NCI-H2196 treated with DMSO at 0.1 percent for 48 hours (cell line): ENCODE results near the gene DOCK7.
"Not testable (repeated sequence)": the region's sequence is repeated elsewhere in the genome, so short reads cannot be mapped to it uniquely, and the experiment has no call there.

Experiments
- DNase-seq: peaks from one replicate; lab custom pipeline; 2025; ENCODE audit not compliant: unreplicated experiment; lab: John Stamatoyannopoulos, UW

DOCK7 gene

GRCh38 chr1:62610588-62610987 lies 77.6 kb downstream of the DOCK7 start:
- not testable (repeated sequence) for DNase-seq

DNA sequence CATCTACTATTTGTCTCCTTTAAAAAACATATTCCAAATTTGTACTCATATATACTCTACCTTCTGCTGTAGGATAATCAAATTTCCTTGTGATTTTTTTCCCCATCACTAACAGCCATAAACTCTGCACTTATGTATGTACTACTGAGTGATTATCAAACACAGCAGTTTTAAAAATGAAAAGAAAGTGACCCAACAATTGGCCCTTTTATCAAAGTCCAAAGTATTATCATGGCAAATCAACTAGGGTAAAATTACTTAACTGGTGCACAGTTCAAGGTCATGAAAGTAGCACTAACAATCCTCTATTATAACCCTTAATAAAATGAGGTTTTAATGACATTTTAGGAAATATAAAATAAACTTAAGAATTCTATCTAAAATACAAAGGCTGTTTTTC lies 79.3 kb downstream of the DOCK7 start:
- no peak for DNase-seq

DNA sequence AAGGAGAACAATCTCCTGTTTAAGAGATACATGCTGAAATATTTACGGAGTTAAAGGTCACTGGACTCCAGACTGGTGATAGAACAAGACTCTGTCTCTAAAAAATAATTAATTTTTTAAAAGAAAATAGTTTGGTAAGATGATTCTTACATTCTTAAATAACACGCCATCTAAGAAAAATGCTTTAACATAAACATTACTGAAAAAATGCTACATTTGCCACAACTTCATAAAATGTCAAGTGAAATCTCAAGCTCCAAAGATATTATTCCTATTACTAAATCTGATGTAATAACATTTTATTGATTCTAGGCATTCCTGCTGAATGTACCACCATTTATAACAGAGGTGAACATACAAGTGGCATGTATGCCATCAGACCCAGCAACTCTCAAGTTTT lies 86.7 kb downstream of the DOCK7 start:
- no peak for DNase-seq

GRCh38 chr1:62599044-62599443 lies 89.1 kb downstream of the DOCK7 start:
- DNase-seq, result no peak

- no peak for DNase-seq
Observed at GRCh38 chr1:62597281-62597680, 90.9 kb downstream of the DOCK7 start, which contains the start of gene ANGPTL3. ANGPTL3 (plus strand) TSS chr1:62597520; CDS start chr1:62597567, 47 bp downstream.

- no peak for DNase-seq
Observed at GRCh38 chr1:62595647-62596046, 92.5 kb downstream of the DOCK7 start.

DNA sequence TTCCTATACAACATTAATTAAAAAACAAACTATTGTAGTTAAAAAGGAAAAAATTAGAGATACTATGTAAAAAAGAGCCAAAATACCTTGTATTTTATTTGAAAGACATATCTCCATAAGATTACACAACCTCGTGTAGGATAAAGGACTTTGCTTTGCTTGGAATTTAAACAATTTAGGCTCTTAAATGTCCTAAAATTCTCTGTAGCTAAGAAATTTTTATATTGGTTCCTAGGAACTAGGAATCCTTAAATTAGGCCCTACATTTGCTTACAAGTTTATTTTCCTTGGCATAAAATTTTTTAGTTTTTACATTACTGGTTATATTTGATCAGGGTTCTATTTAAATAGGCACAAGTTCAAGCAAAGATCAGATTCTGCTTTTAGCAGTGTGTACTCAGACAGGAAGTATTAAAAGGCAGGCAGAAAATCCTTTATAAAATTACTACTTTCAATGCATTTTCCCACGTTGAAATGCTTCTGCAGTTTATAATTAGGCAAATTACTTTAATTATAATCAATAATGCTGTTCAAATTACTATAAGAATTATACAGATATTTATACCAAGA lies 94.3 kb downstream of the DOCK7 start:
- no peak for DNase-seq

DNA sequence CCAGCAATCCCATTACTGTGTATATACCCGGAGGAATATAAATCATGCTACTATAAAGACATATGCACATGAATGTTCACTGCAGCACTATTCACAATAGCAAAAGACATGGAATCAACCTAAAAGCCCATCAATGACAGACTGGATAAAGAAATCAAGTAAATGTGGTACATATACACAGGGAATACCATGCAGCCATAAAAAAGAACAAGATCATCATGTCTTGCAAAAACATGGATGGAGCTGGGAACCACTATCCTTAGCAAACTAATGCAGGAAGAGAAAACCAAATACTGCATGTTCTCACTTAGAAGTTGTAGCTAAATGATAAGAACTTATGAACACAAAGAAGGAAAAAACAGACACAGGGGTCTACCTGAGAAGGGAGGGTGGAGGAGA lies 97.2 kb downstream of the DOCK7 start:
- no peak for DNase-seq

GRCh38 chr1:62590255-62590969 lies 97.8 kb downstream of the DOCK7 start:
- DNase-seq, result no peak

- no peak for DNase-seq
Observed at GRCh38 chr1:62589321-62589720, 98.9 kb downstream of the DOCK7 start.

DNA sequence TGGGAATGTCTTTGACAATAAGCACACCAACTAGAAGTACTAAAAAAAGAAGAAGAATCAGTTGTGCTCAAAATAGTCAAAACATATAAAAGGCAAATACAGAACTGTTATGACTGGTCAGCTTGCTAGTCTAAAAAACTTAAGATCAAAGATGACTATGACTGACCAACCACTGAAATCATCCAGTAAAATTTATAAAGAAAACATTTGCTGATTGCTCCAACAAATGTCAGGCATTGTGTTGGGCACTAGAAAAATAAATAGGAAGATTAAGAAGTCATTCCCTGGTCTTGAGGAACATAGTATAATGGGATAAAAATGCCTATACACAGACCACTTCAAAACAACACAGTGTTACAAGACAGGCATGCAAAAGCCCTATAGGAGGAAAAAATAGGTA lies 100.2 kb downstream of the DOCK7 start:
- DNase-seq, result no peak

GRCh38 chr1:62585469-62586155 lies 102.6 kb downstream of the DOCK7 start:
- DNase-seq, result no peak

GRCh38 chr1:62573675-62574074 lies 114.5 kb downstream of the DOCK7 start:
- no peak for DNase-seq

GRCh38 chr1:62572476-62572875 lies 115.7 kb downstream of the DOCK7 start:
- no peak for DNase-seq

- DNase-seq, result not testable (repeated sequence)
Observed at GRCh38 chr1:62571517-62571916, 116.7 kb downstream of the DOCK7 start.

DNA sequence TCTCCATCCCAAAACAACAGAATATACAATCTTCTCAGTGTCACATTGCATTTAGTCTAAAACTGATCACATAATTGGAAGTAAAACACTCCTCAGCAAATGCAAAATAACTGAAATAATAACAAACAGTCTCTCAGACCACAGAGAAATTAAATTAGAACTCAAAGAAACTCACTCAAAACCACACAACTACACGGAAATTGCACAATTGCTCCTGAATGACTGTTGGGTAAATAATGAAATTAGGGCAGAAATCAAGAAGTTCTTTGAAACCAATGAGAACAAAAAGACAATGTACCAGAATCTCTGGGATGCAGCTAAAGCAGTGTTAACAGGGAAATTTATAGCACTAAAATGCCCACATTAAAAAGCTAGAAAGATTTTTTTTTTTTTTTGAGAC lies 120.3 kb downstream of the DOCK7 start:
- DNase-seq, result not testable (repeated sequence)

GRCh38 chr1:62567182-62567581 lies 121.0 kb downstream of the DOCK7 start:
- DNase-seq, result not testable (repeated sequence)

DNA sequence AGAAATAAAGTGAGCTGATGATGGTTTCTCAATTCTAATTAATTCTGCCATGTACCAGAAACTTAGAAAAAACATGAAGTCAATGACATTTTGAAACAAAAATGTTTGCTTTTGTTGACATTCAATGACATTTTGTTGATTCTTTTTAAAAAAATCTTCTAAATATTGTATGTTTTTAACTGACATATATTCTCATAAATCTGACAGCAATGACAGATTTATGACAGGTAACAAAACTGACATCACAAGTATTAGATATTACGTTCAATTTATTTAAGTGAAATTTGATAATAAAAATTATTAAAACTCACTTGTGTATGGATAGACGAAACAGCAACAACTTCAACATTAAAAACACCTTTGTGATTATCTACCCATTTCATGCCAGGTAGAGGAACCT lies 126.9 kb downstream of the DOCK7 start:
- no peak for DNase-seq

GRCh38 chr1:62544570-62544969 lies 143.6 kb downstream of the DOCK7 start:
- DNase-seq, result no peak

GRCh38 chr1:62541048-62541447 lies 147.1 kb downstream of the DOCK7 start:
- no peak for DNase-seq

DNA sequence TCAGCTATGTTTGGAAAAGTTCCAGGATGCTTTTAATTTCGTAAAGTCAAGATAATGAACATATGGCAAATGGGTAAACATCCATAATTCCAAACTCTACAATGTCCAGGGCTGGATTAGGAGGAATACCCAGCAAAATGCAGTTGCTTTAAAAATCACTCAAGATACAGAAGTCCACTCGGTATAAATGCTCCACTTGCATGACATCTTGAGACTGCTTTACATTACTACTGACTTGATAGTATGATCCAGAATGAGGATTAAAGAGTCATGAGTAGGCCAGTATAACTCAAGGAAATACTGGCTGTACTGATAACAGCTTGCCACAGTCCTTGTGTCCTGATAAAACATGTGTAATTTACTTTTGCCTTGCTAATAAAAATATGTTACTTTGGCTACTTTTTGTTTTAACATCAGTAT lies 149.1 kb downstream of the DOCK7 start:
- DNase-seq, result no peak

GRCh38 chr1:62536865-62537264 lies 151.3 kb downstream of the DOCK7 start:
- no peak for DNase-seq
